Measurements from ENCODE around the gene CCL24.

DNA sequence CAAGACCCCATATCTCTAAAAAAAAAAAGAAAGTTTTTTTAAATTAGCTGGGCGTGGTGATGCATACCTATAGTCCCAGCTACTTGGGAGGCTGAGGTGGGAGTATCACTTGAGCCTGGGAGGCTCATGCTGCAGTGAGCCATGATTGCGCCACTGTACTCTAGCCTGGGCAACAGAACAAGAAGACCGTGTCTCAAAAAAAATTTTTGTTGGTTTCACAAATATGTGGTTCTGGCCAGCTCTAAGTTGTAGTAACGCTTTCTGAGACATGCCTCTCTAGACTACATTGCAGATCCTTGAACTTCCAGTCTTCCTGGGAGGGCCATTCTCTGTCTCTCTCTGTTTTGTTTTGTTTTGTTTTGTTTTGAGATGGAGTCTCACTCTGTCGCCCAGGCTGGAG lies 40.6 kb upstream of the CCL24 start:
- TF ChIP-seq POLR2A (IDR thresholded peaks at IDR 0.05) = no peak
- TF ChIP-seq CTCF (IDR thresholded peaks at IDR 0.05 in 4 of 5, conservative IDR thresholded peaks at IDR 0.05 in 1 of 5) = no peak

Data from gastrocnemius medialis (tissue), 4 donors.